GM23338 (cell line): Measurements from ENCODE around the gene KLK15. TPM values are rescaled to one million over a fixed set of nuclear protein-coding genes. Genes with fewer than 3 reads are reported as not detected.

Experiments used
- ATAC-seq: fragments of 200-7000 bp; cut with Tn5 transposase; 3 replicates; pipeline ENCODE4 v1.9.1; 2020
- DNase-seq: peaks from one replicate; pipeline ENCODE4 v3.0.0-alpha.2; 2015; ENCODE audit warnings: low spot score
- H2AFZ ChIP-seq: fragments of 200-600 bp; sonication (generic); 2 replicates; pipeline ENCODE4 v1.8.0; 2016; ENCODE audit warnings: antibody characterized with exemption, mild to moderate bottlenecking, moderate library complexity
- H3F3A ChIP-seq: fragments of 200-600 bp; sonication (generic); replicated peaks from 2 replicates; pipeline ENCODE4 v1.8.0; 2017; ENCODE audit warnings: antibody characterized with exemption, mixed run types, low read depth
- H3K27ac ChIP-seq: fragments of 200-600 bp; sonication (generic); 2 replicates; pipeline ENCODE4 v1.6.1; 2016; ENCODE audit warnings: low read depth
- H3K27me3 ChIP-seq: fragments of 200-600 bp; sonication (generic); 2 replicates; pipeline ENCODE4 v1.8.0; 2016; ENCODE audit warnings: mild to moderate bottlenecking, mixed run types, moderate library complexity; ENCODE audit not compliant: insufficient read depth
- H3K36me3 ChIP-seq: fragments of 200-600 bp; sonication (generic); 2 replicates; pipeline ENCODE4 v1.8.0; 2016; ENCODE audit warnings: mild to moderate bottlenecking; ENCODE audit not compliant: insufficient read depth
- H3K4me1 ChIP-seq: fragments of 200-600 bp; sonication (generic); 2 replicates; pipeline ENCODE4 v1.8.0; 2016; ENCODE audit warnings: mild to moderate bottlenecking, moderate library complexity; ENCODE audit not compliant: insufficient read depth
- H3K4me2 ChIP-seq: fragments of 200-600 bp; sonication (generic); 2 replicates; pipeline ENCODE4 v1.7.1; 2017; ENCODE audit warnings: mixed run types
- H3K4me3 ChIP-seq: fragments of 200-600 bp; sonication (generic); 2 replicates; pipeline ENCODE4 v1.6.1; 2016; ENCODE audit warnings: mixed run types
- H3K79me2 ChIP-seq: fragments of 200-600 bp; sonication (generic); replicated peaks from 2 replicates; pipeline ENCODE4 v1.8.0; 2017; ENCODE audit warnings: mild to moderate bottlenecking; ENCODE audit not compliant: insufficient read depth
- H3K9me2 ChIP-seq: fragments of 200-600 bp; sonication (generic); 2 replicates; pipeline ENCODE4 v1.8.0; 2017; ENCODE audit not compliant: insufficient read depth
- H4K20me1 ChIP-seq: fragments of 200-600 bp; sonication (generic); replicated peaks from 2 replicates; pipeline ENCODE4 v1.8.0; 2017; ENCODE audit warnings: mild to moderate bottlenecking; ENCODE audit not compliant: insufficient read depth
- H3K27ac Mint-ChIP-seq: 2 replicates; pipeline ENCODE4 v1.8.0; 2020; ENCODE audit warnings: inconsistent platforms, mild to moderate bottlenecking, moderate library complexity, mixed read lengths
- H3K27me3 Mint-ChIP-seq: 3 replicates; pipeline ENCODE4 v1.8.0; 2022; ENCODE audit warnings: low read depth, mild to moderate bottlenecking, moderate library complexity, mixed read lengths, inconsistent platforms; ENCODE audit not compliant: insufficient read depth, poor library complexity
- H3K36me3 Mint-ChIP-seq: 3 replicates; pipeline ENCODE4 v1.8.0; 2021; ENCODE audit warnings: low read depth, mild to moderate bottlenecking, inconsistent platforms, moderate library complexity, mixed read lengths
- H3K4me1 Mint-ChIP-seq: 3 replicates; pipeline ENCODE4 v1.8.0; 2020; ENCODE audit warnings: mild to moderate bottlenecking, inconsistent platforms, mixed read lengths
- H3K4me3 Mint-ChIP-seq: 3 replicates; pipeline ENCODE4 v1.8.0; 2021; ENCODE audit warnings: moderate library complexity, mild to moderate bottlenecking, inconsistent platforms, mixed read lengths
- H3K9me3 Mint-ChIP-seq: 3 replicates; pipeline ENCODE4 v1.8.0; 2020; ENCODE audit warnings: moderate library complexity, mild to moderate bottlenecking, inconsistent platforms, mixed read lengths
- CREB1 ChIP-seq: fragments of 250-450 bp; sonication (Bioruptor Pico); IDR thresholded peaks from 2 replicates; pipeline ENCODE4 v1.5.0; 2020; ENCODE audit warnings: low read depth, mild to moderate bottlenecking, moderate library complexity
- JUNB ChIP-seq: IDR thresholded peaks from one replicate; pipeline ENCODE4 v1.6.1; 2016; ENCODE audit warnings: antibody characterized with exemption; ENCODE audit not compliant: unreplicated experiment
- POLR2AphosphoS5 ChIP-seq: IDR thresholded peaks from 2 replicates; pipeline ENCODE4 v1.6.1; 2016; ENCODE audit warnings: antibody characterized with exemption, low read depth
- polyA plus RNA-seq: library from polyadenylated mRNA; unstranded; fragments of >200 nt; fragmentation: Nextera tagmentation; extraction: Ambion mirVana; gene quantifications from 2 replicates; pipeline ENCODE4 v1.2.1, GENCODE V29; 2016
- total RNA-seq: library from RNA; depleted of rRNA; stranded (reverse); fragments of >200 nt; shearing (Covaris generic); gene quantifications from 2 replicates; pipeline ENCODE4 v1.2.3, GENCODE V29; 2014
- TF ChIP-seq, protein P1 (sequence below): IDR thresholded peaks from one replicate; pipeline ENCODE4 v1.6.1; 2018; ENCODE audit warnings: antibody characterized with exemption; ENCODE audit not compliant: unreplicated experiment
- TF ChIP-seq, protein P2 (sequence below), 2 experiments: fragments of 200-600 bp in 1 of 2; sonication (generic) in 1 of 2; conservative IDR thresholded peaks; 2 replicates each; pipeline versions ENCODE4 v1.5.1 to v1.6.1; 2016 to 2017; ENCODE audit warnings: antibody characterized with exemption in 2 of 2, low read depth in 2 of 2, mild to moderate bottlenecking in 2 of 2, moderate library complexity in 1 of 2
- TF ChIP-seq, protein P3 (sequence below): fragments of 250-450 bp; sonication (Bioruptor Pico); IDR thresholded peaks from 2 replicates; pipeline ENCODE4 v1.5.0; 2020; ENCODE audit warnings: mild to moderate bottlenecking, moderate library complexity

KLK15 gene
- total and polyA plus RNA-seq, 2 experiments from 2014 or later: not detected

DNA sequence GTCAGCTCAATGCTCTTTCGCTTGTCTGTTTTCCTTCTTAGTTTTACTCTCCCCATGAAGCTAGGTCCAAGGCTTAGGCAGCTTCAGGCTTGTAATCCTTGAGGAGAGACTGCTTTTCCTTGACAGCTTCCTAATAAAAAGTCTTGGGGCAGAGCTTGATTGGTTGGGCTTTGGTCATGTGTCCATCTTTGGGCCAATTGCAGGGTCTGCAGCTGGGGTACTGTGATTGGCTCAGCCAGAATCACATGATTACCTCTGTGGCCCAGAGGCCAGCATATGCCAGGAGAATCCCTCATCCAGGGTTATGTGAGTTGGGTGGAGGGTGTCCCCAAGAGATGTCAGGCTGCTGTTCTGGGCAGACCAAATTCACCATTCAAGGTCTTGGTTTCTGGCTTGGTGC lies 17.9 kb downstream of the KLK15 start:
- Histone ChIP-seq H3K36me3 (no peaks in the 10 kb centered on the region), H3K4me2 (no peak overlapping the region), H3K27ac (no peak overlapping the region), H3K9me2 (no peaks in the 10 kb centered on the region), H3K27me3 (peaks cover 21% of the 10 kb centered on the region), H3K4me1 (peaks cover 13% of the 10 kb centered on the region; the same call in 1 of the 2 replicates), H3K79me2 (no peaks in the 10 kb centered on the region), H3K4me3 (no peak overlapping the region), H3F3A (no peaks in the 10 kb centered on the region), H2AFZ (no peak overlapping the region), H4K20me1 (no peaks in the 10 kb centered on the region)
- ATAC-seq: no peak
- Mint-ChIP-seq H3K36me3 (peaks cover 5% of the 10 kb centered on the region), H3K4me3 (no peak overlapping the region), H3K27me3 (peaks cover 28% of the 10 kb centered on the region), H3K27ac (no peak overlapping the region), H3K9me3 (peaks cover 36% of the 10 kb centered on the region), H3K4me1 (peaks cover 25% of the 10 kb centered on the region)
- TF ChIP-seq, protein P1, sequence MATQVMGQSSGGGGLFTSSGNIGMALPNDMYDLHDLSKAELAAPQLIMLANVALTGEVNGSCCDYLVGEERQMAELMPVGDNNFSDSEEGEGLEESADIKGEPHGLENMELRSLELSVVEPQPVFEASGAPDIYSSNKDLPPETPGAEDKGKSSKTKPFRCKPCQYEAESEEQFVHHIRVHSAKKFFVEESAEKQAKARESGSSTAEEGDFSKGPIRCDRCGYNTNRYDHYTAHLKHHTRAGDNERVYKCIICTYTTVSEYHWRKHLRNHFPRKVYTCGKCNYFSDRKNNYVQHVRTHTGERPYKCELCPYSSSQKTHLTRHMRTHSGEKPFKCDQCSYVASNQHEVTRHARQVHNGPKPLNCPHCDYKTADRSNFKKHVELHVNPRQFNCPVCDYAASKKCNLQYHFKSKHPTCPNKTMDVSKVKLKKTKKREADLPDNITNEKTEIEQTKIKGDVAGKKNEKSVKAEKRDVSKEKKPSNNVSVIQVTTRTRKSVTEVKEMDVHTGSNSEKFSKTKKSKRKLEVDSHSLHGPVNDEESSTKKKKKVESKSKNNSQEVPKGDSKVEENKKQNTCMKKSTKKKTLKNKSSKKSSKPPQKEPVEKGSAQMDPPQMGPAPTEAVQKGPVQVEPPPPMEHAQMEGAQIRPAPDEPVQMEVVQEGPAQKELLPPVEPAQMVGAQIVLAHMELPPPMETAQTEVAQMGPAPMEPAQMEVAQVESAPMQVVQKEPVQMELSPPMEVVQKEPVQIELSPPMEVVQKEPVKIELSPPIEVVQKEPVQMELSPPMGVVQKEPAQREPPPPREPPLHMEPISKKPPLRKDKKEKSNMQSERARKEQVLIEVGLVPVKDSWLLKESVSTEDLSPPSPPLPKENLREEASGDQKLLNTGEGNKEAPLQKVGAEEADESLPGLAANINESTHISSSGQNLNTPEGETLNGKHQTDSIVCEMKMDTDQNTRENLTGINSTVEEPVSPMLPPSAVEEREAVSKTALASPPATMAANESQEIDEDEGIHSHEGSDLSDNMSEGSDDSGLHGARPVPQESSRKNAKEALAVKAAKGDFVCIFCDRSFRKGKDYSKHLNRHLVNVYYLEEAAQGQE: no peak
- no peak for TF ChIP-seq POLR2AphosphoS5
- DNase-seq: no peak

DNA sequence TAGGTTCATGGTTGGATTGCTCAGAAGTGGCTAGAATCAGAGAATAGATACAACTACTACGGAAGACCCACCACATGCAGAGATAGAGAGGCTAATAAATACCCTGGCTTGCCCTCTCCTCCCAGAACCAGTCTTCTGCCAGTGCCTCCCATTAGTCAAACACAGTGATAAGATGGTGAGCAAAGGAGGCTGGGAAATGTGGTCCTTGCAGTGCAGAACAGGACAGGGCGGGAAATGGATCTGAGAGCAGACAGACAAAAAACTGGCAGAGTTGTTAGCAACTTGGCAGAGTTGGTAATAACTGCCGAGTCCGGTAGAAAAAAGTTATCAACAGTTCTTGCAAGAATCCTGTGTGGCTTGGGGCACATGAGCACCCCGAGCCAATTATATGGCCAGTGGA lies 18.5 kb downstream of the KLK15 start:
- peaks cover 22% of the 10 kb centered on the region for H3K27me3 Mint-ChIP-seq
- TF ChIP-seq JUNB: no peak
- TF ChIP-seq, protein P2, sequence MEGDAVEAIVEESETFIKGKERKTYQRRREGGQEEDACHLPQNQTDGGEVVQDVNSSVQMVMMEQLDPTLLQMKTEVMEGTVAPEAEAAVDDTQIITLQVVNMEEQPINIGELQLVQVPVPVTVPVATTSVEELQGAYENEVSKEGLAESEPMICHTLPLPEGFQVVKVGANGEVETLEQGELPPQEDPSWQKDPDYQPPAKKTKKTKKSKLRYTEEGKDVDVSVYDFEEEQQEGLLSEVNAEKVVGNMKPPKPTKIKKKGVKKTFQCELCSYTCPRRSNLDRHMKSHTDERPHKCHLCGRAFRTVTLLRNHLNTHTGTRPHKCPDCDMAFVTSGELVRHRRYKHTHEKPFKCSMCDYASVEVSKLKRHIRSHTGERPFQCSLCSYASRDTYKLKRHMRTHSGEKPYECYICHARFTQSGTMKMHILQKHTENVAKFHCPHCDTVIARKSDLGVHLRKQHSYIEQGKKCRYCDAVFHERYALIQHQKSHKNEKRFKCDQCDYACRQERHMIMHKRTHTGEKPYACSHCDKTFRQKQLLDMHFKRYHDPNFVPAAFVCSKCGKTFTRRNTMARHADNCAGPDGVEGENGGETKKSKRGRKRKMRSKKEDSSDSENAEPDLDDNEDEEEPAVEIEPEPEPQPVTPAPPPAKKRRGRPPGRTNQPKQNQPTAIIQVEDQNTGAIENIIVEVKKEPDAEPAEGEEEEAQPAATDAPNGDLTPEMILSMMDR (conservative IDR thresholded peaks at IDR 0.05; ENCODE audit: low read depth in 2 of 2): no peak
- TF ChIP-seq, protein P1: no peak
- TF ChIP-seq, protein P3, sequence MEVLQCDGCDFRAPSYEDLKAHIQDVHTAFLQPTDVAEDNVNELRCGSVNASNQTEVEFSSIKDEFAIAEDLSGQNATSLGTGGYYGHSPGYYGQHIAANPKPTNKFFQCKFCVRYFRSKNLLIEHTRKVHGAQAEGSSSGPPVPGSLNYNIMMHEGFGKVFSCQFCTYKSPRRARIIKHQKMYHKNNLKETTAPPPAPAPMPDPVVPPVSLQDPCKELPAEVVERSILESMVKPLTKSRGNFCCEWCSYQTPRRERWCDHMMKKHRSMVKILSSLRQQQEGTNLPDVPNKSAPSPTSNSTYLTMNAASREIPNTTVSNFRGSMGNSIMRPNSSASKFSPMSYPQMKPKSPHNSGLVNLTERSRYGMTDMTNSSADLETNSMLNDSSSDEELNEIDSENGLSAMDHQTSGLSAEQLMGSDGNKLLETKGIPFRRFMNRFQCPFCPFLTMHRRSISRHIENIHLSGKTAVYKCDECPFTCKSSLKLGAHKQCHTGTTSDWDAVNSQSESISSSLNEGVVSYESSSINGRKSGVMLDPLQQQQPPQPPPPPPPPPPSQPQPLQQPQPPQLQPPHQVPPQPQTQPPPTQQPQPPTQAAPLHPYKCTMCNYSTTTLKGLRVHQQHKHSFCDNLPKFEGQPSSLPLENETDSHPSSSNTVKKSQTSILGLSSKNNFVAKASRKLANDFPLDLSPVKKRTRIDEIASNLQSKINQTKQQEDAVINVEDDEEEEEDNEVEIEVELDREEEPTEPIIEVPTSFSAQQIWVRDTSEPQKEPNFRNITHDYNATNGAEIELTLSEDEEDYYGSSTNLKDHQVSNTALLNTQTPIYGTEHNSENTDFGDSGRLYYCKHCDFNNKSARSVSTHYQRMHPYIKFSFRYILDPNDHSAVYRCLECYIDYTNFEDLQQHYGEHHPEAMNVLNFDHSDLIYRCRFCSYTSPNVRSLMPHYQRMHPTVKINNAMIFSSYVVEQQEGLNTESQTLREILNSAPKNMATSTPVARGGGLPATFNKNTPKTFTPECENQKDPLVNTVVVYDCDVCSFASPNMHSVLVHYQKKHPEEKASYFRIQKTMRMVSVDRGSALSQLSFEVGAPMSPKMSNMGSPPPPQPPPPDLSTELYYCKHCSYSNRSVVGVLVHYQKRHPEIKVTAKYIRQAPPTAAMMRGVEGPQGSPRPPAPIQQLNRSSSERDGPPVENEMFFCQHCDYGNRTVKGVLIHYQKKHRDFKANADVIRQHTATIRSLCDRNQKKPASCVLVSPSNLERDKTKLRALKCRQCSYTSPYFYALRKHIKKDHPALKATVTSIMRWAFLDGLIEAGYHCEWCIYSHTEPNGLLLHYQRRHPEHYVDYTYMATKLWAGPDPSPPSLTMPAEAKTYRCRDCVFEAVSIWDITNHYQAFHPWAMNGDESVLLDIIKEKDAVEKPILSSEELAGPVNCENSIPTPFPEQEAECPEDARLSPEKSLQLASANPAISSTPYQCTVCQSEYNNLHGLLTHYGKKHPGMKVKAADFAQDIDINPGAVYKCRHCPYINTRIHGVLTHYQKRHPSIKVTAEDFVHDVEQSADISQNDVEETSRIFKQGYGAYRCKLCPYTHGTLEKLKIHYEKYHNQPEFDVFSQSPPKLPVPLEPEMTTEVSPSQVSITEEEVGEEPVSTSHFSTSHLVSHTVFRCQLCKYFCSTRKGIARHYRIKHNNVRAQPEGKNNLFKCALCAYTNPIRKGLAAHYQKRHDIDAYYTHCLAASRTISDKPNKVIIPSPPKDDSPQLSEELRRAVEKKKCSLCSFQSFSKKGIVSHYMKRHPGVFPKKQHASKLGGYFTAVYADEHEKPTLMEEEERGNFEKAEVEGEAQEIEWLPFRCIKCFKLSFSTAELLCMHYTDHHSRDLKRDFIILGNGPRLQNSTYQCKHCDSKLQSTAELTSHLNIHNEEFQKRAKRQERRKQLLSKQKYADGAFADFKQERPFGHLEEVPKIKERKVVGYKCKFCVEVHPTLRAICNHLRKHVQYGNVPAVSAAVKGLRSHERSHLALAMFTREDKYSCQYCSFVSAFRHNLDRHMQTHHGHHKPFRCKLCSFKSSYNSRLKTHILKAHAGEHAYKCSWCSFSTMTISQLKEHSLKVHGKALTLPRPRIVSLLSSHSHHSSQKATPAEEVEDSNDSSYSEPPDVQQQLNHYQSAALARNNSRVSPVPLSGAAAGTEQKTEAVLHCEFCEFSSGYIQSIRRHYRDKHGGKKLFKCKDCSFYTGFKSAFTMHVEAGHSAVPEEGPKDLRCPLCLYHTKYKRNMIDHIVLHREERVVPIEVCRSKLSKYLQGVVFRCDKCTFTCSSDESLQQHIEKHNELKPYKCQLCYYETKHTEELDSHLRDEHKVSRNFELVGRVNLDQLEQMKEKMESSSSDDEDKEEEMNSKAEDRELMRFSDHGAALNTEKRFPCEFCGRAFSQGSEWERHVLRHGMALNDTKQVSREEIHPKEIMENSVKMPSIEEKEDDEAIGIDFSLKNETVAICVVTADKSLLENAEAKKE (CRISPR knock-in tag): no peak
- no peak for TF ChIP-seq POLR2AphosphoS5
- TF ChIP-seq CREB1 (CRISPR knock-in tag): no peak

More for the DNA sequence above, 18.5 kb downstream of the KLK15 start:
- no peak overlapping the region for H2AFZ ChIP-seq
- H3F3A ChIP-seq: no peaks in the 10 kb centered on the region
- H3K9me2 ChIP-seq: no peaks in the 10 kb centered on the region
- H3K4me3 ChIP-seq: no peak overlapping the region
- H3K4me2 ChIP-seq: no peak overlapping the region
- ATAC-seq (no peak), DNase-seq (no peak)
- Mint-ChIP-seq H3K4me1 (peaks cover 19% of the 10 kb centered on the region), H3K4me3 (no peak overlapping the region), H3K9me3 (peaks cover 39% of the 10 kb centered on the region), H3K36me3 (peaks cover 5% of the 10 kb centered on the region), H3K27ac (no peak overlapping the region)
- peaks cover 16% of the 10 kb centered on the region for H3K27me3 ChIP-seq
- no peak overlapping the region for H3K27ac ChIP-seq
- no peaks in the 10 kb centered on the region for H3K36me3 ChIP-seq
- peaks cover 7% of the 10 kb centered on the region; the same call in 1 of the 2 replicates for H3K4me1 ChIP-seq
- H4K20me1 ChIP-seq: no peaks in the 10 kb centered on the region
- H3K79me2 ChIP-seq: no peaks in the 10 kb centered on the region
